HG03196 (cell line): ENCODE results near the gene EIF4G3.
"Not testable (repeated sequence)": the region's sequence is repeated elsewhere in the genome, so short reads cannot be mapped to it uniquely, and the experiment has no call there.

ENCODE experiments used
- ATAC-seq: cut with Tn5 transposase; IDR thresholded peaks from one replicate; pipeline ENCODE4 v1.9.1; 2021; ENCODE audit not compliant: unreplicated experiment

Gene EIF4G3

DNA sequence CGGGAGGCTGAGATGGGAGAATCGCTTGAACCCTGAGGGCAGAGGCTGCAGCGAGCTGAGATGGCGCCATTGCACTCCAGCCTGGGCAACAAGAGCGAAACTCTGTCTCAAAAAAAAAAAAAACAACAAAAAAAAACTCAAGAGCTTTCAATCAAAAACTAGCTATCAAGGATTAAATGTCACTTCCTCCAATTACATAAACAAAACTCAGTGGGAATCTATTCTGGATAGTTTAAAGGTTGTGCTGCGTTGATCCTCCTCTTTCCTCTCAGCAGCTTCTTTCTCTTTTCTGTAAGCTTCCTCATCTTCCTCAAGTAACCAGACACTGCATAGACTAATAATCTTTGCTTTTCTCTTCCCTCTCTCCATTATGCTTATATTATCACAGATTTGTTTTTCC, 20.7 kb downstream of the EIF4G3 start:
- no peak for ATAC-seq

- ATAC-seq, result no peak
Observed at GRCh38 chr1:21154717-21155116, 22.0 kb downstream of the EIF4G3 start.

- ATAC-seq, result no peak
Observed at GRCh38 chr1:21153388-21153787, 23.3 kb downstream of the EIF4G3 start.

DNA sequence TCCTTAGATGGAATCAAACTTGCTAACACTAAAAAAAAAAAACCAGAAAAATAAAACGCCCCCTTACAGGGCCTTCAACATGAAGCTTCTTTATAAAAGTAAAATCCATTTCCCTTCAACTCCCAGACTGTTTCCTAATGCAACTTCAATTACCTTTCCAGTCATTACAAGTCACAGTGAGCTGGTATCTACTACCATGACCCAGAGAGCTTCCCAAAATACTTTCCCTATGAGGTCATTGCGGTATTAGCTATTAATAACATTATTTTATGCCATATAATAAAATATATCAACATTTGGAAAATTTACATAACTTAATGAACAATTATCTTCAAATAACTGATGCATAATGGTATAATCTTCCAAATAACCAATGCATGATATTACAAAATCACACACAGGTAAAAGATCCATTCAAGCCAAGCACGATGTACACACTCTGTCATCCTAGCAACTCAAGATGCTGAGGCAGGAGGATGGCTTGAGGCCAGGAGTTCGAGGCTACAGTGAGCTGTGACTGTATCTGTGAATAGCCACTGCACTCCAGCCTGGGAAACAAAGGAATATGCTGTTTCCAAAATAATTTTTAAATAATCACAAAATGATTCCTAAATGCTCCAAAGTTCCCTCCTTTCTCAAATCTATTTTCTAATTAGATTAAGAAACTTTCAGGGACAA, 24.1 kb downstream of the EIF4G3 start:
- no peak for ATAC-seq

DNA sequence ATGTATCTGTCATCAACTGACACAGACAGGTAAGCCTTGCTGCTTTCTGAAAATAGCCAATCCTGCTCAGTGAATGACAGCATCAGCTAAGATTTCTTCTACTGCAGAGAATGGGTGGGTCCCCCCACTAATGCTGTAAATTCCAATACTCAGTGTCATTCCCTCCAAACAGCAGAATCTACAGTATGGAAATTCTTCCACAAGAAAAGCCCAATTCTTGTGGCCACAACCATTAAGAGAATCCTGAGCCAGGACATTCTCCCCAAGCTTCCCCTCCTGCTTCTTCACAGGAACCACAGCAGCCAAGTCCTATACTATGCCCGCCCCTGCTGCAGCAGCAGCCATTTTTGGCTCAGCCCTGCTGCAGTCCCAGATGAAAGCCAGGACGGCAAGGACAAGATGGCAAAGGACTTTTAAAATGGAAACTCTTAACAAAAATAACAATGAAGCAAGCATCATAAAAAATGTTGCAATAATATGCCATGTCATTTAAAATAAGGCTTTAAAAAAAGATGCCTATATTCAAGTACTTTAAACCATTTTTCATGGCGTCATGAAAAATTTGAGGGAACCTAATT, 26.8 kb downstream of the EIF4G3 start:
- ATAC-seq, result no peak

- no peak for ATAC-seq
Observed at GRCh38 chr1:21149430-21149854, 27.3 kb downstream of the EIF4G3 start.

GRCh38 chr1:21143752-21144151, 32.9 kb downstream of the EIF4G3 start:
- ATAC-seq, result no peak

DNA sequence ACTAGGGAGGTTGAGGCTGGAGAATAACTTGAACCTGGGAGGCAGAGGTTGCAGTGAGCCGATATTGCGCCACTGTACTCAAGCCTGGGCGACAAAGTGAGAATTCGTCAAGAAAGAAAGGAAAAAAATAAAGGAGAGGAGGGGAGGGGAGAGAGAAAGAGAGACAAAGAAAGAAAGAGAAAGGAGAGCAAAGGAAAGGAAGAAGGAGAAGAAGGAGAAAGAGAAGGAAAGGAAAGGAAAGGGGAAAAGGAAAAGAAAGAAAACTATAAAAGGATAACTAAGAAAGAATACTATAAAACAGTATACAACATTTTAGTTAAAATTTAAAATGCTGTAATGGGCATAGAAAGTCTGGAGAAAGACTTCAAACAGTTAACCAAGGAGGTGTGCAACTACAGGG, 33.6 kb downstream of the EIF4G3 start:
- no peak for ATAC-seq

- ATAC-seq, result no peak
Observed at GRCh38 chr1:21141030-21141429, 35.7 kb downstream of the EIF4G3 start.

DNA sequence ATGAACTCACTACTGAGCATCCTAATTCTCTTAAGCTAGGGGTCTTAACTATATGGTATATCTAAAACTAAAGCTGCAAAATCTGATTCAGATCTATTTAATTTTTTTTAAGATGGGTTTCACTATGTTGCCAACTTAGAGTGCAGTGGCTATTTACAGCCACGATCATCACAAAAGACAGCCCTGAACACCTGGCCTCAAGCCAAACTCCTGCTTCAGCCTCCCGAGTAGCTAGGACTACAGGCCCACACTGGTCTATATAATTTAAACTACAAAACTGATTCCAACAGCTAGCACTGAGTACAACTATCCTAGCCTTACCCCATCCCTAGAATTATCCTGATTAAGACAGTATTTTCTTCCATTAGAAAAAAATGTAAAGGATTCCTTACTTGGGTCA, 37.1 kb downstream of the EIF4G3 start:
- no peak for ATAC-seq

DNA sequence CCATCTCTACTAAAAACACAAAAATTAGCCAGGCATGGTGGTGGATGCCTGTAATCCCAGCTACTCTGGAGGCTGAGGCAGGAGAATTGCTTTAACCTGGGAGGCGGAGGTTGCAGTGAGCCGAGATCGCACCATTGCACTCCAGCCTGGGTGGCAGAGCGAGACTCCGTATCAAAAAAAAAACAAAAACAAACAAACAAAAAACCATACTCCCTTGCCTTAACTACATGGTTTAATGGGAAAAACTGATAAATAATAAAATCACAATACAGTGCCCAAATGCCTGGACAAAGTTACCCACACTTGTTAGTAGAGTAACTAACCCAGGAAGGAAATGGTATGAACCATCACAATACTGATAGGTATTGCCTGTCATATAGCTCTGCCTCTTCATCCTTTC, 40.4 kb downstream of the EIF4G3 start:
- ATAC-seq, result not testable (repeated sequence)

GRCh38 chr1:21131200-21131599, 45.5 kb downstream of the EIF4G3 start:
- ATAC-seq, result no peak

GRCh38 chr1:21129407-21129806, 47.3 kb downstream of the EIF4G3 start:
- ATAC-seq, result no peak

GRCh38 chr1:21126324-21126723, 50.4 kb downstream of the EIF4G3 start:
- ATAC-seq, result no peak

- no peak for ATAC-seq
Observed at GRCh38 chr1:21124846-21125245, 51.9 kb downstream of the EIF4G3 start.

GRCh38 chr1:21123287-21123948, 53.3 kb downstream of the EIF4G3 start:
- no peak for ATAC-seq

- ATAC-seq, result no peak
Observed at GRCh38 chr1:21121764-21122471, 54.8 kb downstream of the EIF4G3 start.

- ATAC-seq, result no peak
Observed at GRCh38 chr1:21118167-21118566, 58.5 kb downstream of the EIF4G3 start.

DNA sequence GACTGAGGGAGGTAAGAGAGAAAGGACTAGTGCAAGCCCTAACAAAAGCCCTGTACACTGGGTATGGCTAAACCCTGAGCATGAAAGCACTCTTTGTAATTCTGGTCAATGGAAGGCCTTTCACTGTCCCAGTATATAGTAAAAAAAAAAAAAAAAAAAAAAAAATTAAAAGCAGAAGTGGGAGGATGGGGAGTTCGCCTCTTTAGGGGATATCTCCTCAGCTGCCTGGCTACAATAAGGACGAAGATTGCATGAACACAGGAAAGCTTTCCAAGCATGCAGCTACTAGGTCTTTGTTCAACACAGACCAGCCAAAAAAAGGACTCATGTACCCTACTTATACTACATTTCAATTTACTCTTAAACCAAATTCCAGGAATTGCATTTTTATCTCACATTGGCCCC, 59.1 kb downstream of the EIF4G3 start:
- no peak for ATAC-seq

GRCh38 chr1:21117159-21117558, 59.5 kb downstream of the EIF4G3 start:
- no peak for ATAC-seq

DNA sequence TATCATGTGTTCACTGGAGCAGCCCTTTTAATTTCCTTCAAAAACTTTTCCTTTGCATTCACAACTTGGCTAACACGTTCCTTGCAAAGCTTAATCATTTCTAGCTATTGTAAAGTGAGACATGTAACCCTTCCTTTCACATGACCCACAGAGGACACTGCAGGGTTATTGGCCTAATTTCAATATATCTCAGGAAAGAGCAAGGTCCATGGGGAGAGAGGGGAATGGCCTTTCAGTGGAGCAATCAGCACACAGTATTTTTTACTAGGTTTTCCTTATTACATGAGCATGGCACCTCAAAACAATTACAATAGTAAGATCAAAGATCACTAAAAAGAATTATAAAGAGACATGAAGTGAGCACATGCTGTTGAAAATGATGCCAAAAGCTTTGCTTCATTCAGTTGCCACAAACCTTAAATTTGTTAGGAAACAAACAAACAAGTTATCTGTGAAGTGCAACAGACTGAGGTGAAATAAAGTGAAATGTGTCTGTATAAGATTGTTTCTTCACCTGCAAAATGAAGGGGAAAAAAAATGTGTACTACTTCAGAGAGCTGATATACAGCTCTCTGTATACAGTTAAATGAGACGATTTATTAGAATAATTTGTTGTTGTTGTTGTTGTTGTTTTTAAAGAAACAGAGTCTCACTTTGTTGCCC, 61.5 kb downstream of the EIF4G3 start:
- ATAC-seq, result no peak
